DMS53 (cell line): ENCODE data around the gene ENC1.

ENCODE experiments used
- DNase-seq: peaks from one replicate; lab custom pipeline; 2025; lab: John Stamatoyannopoulos, UW

Gene ENC1

GRCh38 chr5:74631081-74631953, 9.2 kb downstream of the ENC1 start:
- peak; percentile 92 for DNase-seq

DNA sequence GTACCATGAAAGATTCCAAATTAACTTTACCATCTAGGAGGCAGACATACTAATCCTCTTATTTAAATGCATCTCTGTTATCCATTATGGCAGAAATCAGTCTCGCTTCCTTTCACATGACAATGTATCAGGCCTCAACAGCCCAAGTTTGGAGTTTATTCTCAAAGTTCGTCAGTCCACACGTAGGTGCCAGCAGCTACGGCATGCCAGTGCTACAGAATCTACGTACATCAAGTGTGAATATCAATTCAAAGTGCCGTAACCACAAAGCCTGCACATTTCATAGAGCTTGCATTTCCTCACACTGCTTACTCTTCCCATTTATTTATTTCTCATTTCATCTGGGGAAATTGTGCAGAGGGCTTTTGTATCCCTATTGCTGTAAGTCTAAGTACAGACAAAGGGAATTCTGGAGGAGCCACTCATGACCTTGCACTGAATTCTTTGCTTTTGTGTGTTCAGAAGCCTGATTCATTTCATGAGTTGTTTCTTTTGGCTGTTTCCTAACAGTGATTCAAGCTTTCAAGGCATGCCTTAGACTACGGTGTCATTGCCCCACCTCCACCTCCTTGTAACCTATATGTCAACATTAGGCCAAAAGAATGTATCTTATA, 10.0 kb downstream of the ENC1 start:
- DNase-seq = peak; percentile 11

DNA sequence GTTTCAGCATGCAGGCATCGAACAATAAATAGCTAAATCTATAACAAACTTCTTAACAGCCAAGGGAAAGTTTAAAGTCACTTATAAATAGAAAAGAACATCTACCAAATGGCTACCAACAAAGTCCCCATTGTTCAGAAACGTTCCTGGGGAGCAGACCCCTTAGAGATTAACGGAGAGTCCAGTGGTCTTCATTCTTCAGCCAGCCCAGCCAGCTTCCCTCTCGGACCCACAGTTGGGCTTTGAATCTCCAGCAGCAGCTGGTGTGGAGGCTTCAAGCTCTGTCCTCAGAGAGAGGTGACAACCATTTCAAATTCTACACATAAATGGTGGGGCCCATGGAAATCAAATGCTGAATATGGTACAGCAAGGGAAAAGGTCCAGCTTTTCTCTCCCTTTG, 11.2 kb downstream of the ENC1 start:
- DNase-seq = no peak

DNA sequence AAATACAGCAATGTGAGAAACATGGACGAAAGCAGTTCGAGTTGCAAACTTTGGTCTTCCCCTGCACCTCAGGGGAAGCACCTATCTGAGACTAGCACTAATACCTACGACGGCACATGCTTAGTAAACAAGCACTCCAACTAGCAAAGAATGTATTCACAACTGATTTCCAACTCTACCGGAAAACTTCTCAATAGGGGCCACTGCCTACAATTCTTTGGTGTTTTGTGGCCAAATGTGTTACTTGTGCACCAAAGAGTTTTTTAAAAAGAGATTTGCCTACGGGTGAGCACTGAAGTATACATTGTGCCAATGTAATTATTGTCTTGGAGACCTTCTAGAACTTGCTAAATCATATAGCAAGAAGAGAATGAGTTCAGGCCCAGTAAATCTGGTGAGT, 12.2 kb downstream of the ENC1 start:
- DNase-seq = no peak

DNA sequence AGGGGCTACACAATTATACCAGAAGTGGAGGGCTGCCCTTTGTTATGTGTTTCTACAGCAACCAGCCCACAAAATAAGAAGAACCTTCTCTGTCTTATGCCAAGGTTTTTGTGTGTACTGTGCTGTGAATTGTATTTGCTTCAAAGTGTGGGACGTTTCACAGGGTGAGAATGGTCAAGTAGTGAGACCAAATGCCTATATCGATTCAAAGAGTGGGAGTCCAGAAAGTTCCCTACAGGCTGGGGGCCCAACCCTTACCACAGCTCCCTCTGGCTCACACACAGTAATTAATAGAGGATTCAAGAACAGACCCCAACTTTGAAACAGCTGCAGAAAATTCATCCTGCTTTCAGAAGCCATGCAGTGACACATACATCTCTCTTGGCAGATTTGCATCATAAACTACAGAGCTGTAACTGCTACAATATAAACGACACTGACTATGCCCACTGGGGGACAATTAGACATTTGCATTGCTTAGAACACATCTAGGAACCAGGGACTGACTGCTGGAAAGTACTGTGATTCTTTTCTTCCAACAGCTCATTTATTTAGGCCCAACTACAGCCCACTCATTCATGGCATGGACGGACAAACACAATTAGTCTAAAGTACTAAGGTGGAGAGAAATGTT, 12.8 kb downstream of the ENC1 start:
- DNase-seq = no peak

- DNase-seq = no peak
Measured at GRCh38 chr5:74626386-74627222, 13.9 kb downstream of the ENC1 start.

GRCh38 chr5:74625742-74626241, 14.7 kb downstream of the ENC1 start:
- peak; percentile 18 for DNase-seq

GRCh38 chr5:74624931-74625505, 15.5 kb downstream of the ENC1 start:
- no peak for DNase-seq

- no peak for DNase-seq
Measured at GRCh38 chr5:74624501-74624900, 16.0 kb downstream of the ENC1 start.

GRCh38 chr5:74623748-74624408, 16.6 kb downstream of the ENC1 start:
- no peak for DNase-seq

GRCh38 chr5:74623006-74623611, 17.4 kb downstream of the ENC1 start:
- no peak for DNase-seq

DNA sequence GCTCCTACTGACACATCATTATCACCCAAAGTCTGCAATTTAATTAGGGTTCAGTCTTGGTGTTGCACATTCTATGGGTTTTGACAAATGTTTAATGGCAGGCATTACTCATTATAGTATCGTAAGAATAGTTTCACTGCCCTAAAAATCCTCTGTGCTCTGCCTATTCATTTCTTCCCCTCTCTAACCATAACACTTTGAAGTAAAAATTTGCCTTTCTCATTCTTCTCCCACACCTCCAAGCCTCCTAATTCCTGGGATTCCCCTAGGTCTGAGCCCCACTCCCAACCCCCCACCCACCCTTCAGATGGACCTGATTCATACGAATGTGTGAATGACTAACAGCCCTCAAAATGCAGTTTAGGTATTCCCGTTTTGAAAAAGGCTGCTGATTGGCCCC, 18.4 kb downstream of the ENC1 start:
- no peak for DNase-seq

- DNase-seq = no peak
Measured at GRCh38 chr5:74621492-74621891, 19.0 kb downstream of the ENC1 start.

DNA sequence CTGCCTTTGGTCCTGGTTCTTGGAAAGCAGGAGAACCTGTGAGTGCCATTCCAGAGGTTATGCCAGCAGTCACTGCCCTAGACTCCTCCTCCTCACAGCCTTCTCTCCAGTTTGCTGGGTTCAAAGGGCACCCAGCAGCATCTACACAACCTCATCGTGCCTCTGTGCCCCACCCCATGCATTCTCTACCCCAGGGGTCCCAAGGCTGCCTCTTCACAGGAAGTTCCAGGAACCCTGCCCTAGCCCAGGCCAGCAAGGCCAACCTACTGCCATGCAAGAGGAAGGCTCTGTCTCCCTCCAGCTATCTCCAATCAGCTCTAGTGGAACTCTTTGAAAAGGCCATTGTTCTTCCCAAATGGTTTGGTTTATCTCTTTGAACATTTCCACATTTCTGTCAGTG, 21.2 kb downstream of the ENC1 start:
- DNase-seq = no peak

DNA sequence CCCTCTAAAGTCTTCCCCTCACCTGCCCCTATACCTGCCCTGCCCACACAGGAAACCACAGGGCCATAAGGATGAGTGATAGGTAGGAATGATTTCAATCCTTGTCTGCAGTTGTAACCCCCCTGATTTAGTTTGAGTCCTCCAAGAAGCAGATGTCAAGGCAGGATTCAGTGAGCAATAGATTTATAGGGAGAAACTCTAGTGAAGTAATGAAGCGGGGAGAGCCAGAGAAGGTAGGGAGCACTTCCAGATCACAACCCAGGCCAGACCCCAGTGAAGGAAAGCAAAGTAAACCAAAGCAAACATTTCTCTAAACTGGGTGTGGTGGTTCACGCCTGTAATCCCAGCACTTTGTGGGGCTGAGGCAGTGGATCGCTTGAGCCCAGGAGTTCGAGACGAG, 22.4 kb downstream of the ENC1 start:
- no peak for DNase-seq

GRCh38 chr5:74617202-74617601, 23.3 kb downstream of the ENC1 start:
- no peak for DNase-seq

DNA sequence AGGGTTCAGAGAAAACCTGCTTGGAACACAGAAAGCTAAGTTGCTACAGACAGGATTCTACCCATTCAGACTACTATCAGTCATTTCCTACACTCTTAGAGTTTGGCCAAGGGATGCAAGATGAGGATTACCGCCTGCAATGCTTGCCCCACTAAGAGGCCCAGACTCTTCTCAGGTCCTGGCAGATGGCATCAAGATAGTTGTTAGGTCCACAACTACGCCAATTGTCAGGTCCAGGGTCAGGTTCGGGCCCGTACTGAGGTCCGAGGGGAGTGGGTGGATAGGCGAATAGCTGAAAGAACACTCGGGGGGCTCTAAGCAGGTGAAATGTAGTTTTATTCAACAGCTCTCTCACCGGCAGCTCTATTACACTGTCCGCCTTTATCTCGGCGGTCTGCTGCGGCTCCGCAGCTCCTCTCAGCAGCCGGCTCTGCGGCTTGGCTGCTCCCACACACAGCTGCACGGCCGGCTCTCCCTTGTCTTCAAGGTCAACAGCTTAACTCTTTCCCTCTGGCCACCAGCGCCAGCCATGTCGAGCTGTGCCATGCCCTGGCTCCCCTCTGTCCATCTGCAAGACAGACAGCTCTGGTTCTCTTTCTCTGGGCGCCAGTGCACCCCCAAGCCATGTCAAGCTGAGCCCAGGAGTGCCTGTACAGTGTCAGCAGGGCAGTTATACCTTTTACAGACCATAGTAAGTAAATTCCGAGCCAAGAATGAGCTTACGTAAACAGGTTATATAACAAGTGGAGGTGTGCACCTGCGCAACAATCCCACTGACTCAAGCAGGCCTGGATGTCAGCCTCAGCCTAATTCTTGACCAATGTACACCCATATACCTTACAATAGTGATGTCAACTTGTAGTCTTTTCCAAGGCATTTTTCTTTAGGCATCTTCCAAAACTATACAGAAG, 24.0 kb downstream of the ENC1 start:
- no peak for DNase-seq

DNA sequence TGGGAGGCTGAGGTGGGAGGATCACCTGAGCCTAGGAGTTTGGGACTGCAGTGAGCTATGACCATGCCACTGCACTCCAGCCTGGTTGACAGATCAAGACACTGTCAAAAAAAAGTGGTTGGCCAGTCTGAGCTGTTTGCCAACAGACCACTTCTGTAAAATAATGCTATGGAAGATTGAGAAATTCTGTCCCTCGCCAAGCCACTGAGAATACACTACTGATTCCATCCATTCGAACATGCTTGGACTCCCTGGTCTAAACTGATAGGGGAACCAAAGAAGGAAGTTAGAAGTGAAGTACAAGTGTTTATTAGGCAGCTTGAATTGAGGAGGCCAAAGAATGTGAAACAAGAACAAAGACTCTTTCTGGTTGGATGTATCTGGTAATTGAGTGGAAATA, 27.2 kb downstream of the ENC1 start:
- DNase-seq = no peak

DNA sequence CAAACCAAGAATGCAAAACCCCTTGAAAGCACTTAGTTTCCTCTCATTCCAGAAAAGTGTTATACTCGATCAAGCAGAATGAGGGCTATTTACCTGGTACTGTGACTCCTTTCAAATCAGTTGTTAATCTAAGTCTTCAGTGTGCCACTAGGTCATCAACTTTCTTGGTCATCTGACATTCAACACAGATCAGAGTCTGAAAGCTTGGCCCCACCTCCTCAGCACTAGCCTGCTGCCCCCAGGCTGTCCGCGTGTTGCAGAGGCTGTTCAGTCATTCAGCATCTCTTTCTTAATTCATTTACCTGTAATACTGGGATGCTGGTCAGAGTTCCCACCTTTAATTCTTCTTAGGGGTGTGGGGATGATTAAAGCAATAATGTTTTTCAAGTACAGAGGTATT, 28.5 kb downstream of the ENC1 start:
- DNase-seq = no peak
